ENCODE measurements around the gene EGFL7.

- TF ChIP-seq CTCF (IDR thresholded peaks at IDR 0.05; ENCODE audit: low read depth, low read length, poor library complexity, severe bottlenecking) (no peak), EZH2phosphoT487 (IDR thresholded peaks at IDR 0.05; ENCODE audit: borderline replicate concordance, low read length) (no peak)
These were observed 29.7 kb downstream of the EGFL7 start for GRCh38 chr9:136692185-136693134.

All from DOHH2 (cell line).